ENCODE data around the gene ANKS1B.
A peak's percentile ranks its signal among the peaks of the same experiment; 100 is the strongest.

The ANKS1B gene

DNA sequence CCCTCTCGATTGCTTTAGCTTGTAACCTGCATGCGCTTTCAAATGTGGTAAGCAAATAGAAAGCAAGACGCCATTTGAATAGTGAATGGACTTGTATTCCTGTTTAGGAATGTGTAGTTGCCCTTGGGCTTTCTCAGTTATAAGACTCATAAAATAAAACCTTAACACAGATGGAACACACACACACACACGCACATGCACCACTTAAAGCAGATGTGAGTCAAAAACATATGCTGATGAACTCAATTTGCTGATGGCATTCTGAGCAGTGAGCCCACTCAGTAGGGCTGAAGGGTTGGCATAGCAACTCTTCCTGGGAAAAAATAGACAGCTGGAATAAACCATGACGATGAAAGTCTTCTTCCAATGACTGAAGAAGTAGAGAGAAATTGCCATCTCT lies 979.1 kb downstream of the ANKS1B start:
- H3K4me3 Mint-ChIP-seq: no peak overlapping the region
- no peak overlapping the region for H3K27ac Mint-ChIP-seq
- TF ChIP-seq, protein P1, sequence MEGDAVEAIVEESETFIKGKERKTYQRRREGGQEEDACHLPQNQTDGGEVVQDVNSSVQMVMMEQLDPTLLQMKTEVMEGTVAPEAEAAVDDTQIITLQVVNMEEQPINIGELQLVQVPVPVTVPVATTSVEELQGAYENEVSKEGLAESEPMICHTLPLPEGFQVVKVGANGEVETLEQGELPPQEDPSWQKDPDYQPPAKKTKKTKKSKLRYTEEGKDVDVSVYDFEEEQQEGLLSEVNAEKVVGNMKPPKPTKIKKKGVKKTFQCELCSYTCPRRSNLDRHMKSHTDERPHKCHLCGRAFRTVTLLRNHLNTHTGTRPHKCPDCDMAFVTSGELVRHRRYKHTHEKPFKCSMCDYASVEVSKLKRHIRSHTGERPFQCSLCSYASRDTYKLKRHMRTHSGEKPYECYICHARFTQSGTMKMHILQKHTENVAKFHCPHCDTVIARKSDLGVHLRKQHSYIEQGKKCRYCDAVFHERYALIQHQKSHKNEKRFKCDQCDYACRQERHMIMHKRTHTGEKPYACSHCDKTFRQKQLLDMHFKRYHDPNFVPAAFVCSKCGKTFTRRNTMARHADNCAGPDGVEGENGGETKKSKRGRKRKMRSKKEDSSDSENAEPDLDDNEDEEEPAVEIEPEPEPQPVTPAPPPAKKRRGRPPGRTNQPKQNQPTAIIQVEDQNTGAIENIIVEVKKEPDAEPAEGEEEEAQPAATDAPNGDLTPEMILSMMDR (IDR thresholded peaks at IDR 0.05; ENCODE audit: unreplicated experiment in 3 of 3): no peak
- H3K36me3 Mint-ChIP-seq (ENCODE audit: low read depth): no peaks in the 10 kb centered on the region
- H3K9me3 Mint-ChIP-seq: no peaks in the 10 kb centered on the region
- peaks cover 4% of the 10 kb centered on the region for H3K27me3 Mint-ChIP-seq (ENCODE audit: low read depth)
- no peaks in the 10 kb centered on the region for H3K4me1 Mint-ChIP-seq

DNA sequence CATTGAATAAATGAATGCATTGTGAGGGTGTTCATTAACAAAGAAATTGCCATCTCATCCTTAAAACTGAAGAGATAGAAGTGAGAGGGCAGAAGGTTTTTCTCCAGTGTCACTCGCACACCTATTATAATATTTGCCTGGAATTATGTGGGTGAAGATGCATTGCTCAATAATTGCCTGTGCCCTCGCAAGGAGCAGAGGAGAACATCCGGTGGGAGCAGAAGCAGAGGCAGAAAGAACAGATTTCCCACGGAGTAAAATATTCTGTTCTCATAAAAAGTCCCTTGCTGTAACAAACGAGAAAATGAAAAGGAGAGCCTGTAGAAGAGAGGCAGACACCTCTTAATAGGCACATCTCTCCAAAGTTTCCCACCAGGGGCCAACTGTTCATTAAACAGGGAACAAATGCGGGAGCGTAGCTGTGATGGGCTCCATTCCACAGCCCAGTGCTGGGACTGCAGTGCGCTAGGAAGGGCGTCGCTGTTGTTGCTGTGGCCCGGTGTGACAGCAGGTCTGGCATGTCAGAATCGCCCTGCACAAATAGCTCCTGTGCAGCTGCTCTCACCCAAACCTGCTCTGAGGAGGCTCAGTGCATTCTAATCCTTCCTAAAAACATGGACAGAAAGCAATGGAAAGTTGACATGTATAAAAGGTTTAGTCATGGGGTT lies 979.8 kb downstream of the ANKS1B start:
- Mint-ChIP-seq H3K36me3 (ENCODE audit: low read depth) (no peaks in the 10 kb centered on the region), H3K27me3 (ENCODE audit: low read depth) (peaks cover 4% of the 10 kb centered on the region), H3K4me1 (peaks cover 1% of the 10 kb centered on the region), H3K4me3 (no peak overlapping the region), H3K27ac (no peak overlapping the region), H3K9me3 (no peaks in the 10 kb centered on the region)
- TF ChIP-seq, protein P1 (IDR thresholded peaks at IDR 0.05; ENCODE audit: unreplicated experiment in 3 of 3): no peak

DNA sequence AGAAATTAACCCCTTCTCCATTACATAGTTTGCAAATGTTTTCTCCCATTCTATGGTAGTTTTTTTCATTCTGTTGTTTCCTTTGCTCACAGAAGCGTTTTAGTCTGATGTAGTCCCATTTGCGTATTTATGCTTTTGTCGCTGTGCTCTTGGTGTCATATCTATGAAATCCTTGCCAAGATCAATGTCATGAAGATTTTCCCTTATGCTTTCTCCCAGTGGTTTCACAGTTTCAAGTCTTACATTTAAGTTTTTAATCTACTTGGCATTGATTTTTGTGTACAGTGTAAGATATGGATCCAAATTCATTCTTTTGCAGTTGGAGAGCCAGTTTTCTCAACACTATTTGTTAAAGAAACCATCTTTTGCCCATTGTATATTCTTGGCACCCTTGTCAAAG lies 982.0 kb downstream of the ANKS1B start:
- Mint-ChIP-seq H3K4me1 (peaks cover 20% of the 10 kb centered on the region), H3K4me3 (no peak overlapping the region), H3K27ac (no peak overlapping the region), H3K36me3 (ENCODE audit: low read depth) (no peaks in the 10 kb centered on the region), H3K27me3 (ENCODE audit: low read depth) (peaks cover 4% of the 10 kb centered on the region), H3K9me3 (no peaks in the 10 kb centered on the region)
- TF ChIP-seq, protein P1 (IDR thresholded peaks at IDR 0.05; ENCODE audit: unreplicated experiment in 3 of 3): no peak

DNA sequence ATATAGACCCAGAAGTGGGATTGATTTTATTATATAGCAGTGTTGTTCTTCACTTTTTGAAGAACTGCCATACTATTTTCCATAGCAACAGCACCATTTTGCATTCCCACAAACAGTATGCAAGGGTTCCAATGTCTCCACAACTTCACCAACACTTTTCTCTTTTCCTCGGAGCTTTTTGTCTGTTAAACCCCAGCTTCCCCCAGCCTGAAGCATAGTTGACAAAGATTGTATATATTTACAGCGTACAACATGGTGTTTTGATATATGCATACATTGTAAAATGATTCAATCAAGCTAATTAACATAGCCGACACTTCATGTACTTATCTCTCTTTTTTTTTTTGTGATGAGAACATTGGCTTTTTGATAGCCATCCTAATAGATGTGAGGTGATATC lies 982.6 kb downstream of the ANKS1B start:
- Mint-ChIP-seq H3K4me3 (no peak overlapping the region), H3K36me3 (ENCODE audit: low read depth) (no peaks in the 10 kb centered on the region), H3K4me1 (peaks cover 21% of the 10 kb centered on the region), H3K27me3 (ENCODE audit: low read depth) (peaks cover 4% of the 10 kb centered on the region), H3K27ac (no peak overlapping the region), H3K9me3 (no peaks in the 10 kb centered on the region)
- TF ChIP-seq, protein P1 (IDR thresholded peaks at IDR 0.05; ENCODE audit: unreplicated experiment in 3 of 3): no peak

DNA sequence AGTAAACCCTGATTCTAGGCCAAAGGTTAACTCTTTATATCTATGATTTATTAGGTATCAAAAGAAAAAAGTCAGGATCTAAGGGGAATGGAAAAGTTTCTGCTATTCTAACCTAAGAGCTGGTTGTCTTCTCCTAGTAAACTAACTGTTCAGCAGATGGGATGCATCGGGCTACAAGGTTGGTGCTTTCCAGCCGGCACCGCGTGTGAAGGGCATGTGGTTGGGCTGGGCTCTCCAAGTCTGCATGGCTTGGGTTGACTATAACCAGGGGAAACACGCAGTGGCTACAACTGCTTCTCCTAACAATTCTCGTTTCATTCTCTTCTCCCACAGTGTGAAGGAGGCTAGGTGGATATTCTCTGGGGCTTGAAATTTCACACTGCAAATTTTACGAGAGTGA lies 985.2 kb downstream of the ANKS1B start:
- Mint-ChIP-seq H3K27ac (peak overlapping the region in 1 of 3 experiments; percentile 88), H3K36me3 (ENCODE audit: low read depth) (no peaks in the 10 kb centered on the region), H3K9me3 (no peaks in the 10 kb centered on the region), H3K4me3 (no peak overlapping the region), H3K27me3 (ENCODE audit: low read depth) (peaks cover 10% of the 10 kb centered on the region), H3K4me1 (peaks cover 21% of the 10 kb centered on the region)
- TF ChIP-seq, protein P1 (IDR thresholded peaks at IDR 0.05; ENCODE audit: unreplicated experiment in 3 of 3): no peak

DNA sequence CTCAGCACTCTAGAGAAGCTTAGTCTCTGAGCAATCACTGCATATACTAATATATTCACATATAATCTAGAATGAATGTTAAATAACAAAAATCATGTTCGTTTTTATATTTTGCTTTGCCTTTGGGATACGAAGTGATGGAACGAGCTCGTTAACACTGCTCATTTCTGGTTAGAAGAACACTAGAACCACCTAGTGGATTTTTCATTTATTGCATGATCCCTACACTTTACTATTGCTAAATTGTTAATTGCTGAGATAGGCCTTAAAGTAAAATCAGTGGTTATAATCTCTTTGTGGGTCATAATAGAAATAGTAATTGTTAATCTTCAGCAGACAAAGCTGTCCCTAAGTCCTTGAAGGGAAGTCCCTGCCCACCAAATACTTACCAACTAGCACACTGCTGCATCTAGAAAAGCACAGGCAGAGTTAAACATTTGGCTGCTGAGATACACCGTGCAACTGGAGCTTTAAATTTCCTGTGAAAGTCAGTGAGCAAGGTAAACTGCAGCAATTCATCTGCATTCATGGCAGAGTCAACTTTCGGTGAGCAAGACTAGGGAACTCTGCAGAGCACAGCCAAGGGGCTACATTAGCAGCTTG lies 985.9 kb downstream of the ANKS1B start:
- Mint-ChIP-seq H3K27ac (peak overlapping the region; percentile 32 to 88 (median 81)), H3K36me3 (ENCODE audit: low read depth) (no peaks in the 10 kb centered on the region), H3K9me3 (no peaks in the 10 kb centered on the region), H3K4me3 (no peak overlapping the region), H3K4me1 (peaks cover 21% of the 10 kb centered on the region), H3K27me3 (ENCODE audit: low read depth) (peaks cover 10% of the 10 kb centered on the region)
- TF ChIP-seq, protein P1 (IDR thresholded peaks at IDR 0.05; ENCODE audit: unreplicated experiment in 3 of 3): peak; percentile 65 to 83 (median 70)
